Neural cell (in vitro differentiated cells): ENCODE results near the gene RPS5. TPM values are rescaled to one million over a fixed set of nuclear protein-coding genes. Genes with fewer than 3 reads are reported as not detected.
A peak's percentile ranks its signal among the peaks of the same experiment; 100 is the strongest.
"Not testable (repeated sequence)": the region's sequence is repeated elsewhere in the genome, so short reads cannot be mapped to it uniquely, and the experiment has no call there.

Source experiments
- H2AFZ ChIP-seq: fragments of 200-600, 300-800 bp; sonication (generic), shearing (Covaris generic); 2 replicates; pipeline ENCODE4 v1.6.0; 2014; ENCODE audit warnings: low read depth, mild to moderate bottlenecking, antibody characterized with exemption, low read length, moderate library complexity
- H3F3A ChIP-seq: fragments of 200-600 bp; shearing (Covaris generic); 2 replicates; pipeline ENCODE4 v1.6.1; 2016; ENCODE audit warnings: mild to moderate bottlenecking, moderate library complexity, mixed read lengths, antibody characterized with exemption, low read length; ENCODE audit not compliant: insufficient read depth, poor library complexity, severe bottlenecking
- H3K27ac ChIP-seq: fragments of 200-600, 300-800 bp; sonication (generic), shearing (Covaris generic); 2 replicates; pipeline ENCODE4 v1.5.1; 2014; ENCODE audit warnings: mild to moderate bottlenecking, low read length, moderate library complexity
- H3K27me3 ChIP-seq: fragments of 300-800, 200-600 bp; sonication (generic), shearing (Covaris generic); 2 replicates; pipeline ENCODE4 v1.6.0; 2014; ENCODE audit warnings: mild to moderate bottlenecking, low read depth, low read length, moderate library complexity; ENCODE audit not compliant: insufficient read depth
- H3K36me3 ChIP-seq: fragments of 300-800, 200-600 bp; sonication (generic), shearing (Covaris generic); 2 replicates; pipeline ENCODE4 v1.5.1; 2014; ENCODE audit warnings: mild to moderate bottlenecking, antibody characterized with exemption, low read length, moderate library complexity; ENCODE audit not compliant: insufficient read depth
- H3K4me2 ChIP-seq: fragments of 300-800, 200-600 bp; sonication (generic), shearing (Covaris generic); 2 replicates; pipeline ENCODE4 v1.6.0; 2014; ENCODE audit warnings: mild to moderate bottlenecking, low read length
- H3K4me3 ChIP-seq: fragments of 300-800, 200-600 bp; sonication (generic), shearing (Covaris generic); 2 replicates; pipeline ENCODE4 v1.5.1; 2014; ENCODE audit warnings: mild to moderate bottlenecking, low read length, moderate library complexity
- H3K79me2 ChIP-seq: fragments of 200-600 bp; shearing (Covaris generic); replicated peaks from 2 replicates; pipeline ENCODE4 v1.6.0; 2014; ENCODE audit warnings: mild to moderate bottlenecking, low read length, moderate library complexity; ENCODE audit not compliant: insufficient read depth
- H3K9ac ChIP-seq: fragments of 300-800, 200-600 bp; sonication (generic), shearing (Covaris generic); 2 replicates; pipeline ENCODE4 v1.6.1; 2016; ENCODE audit warnings: mild to moderate bottlenecking, low read length, mixed read lengths
- H3K9me2 ChIP-seq: fragments of 200-600 bp; shearing (Covaris generic); 2 replicates; pipeline ENCODE4 v1.6.1; 2016; ENCODE audit warnings: mild to moderate bottlenecking, low read length, mixed read lengths; ENCODE audit not compliant: insufficient read depth
- H3K9me3 ChIP-seq: fragments of 200-600, 300-800 bp; sonication (generic), shearing (Covaris generic); 2 replicates; pipeline ENCODE4 v1.6.1; 2016; ENCODE audit warnings: mild to moderate bottlenecking, mixed run types, low read length, moderate library complexity, mixed read lengths
- H4K20me1 ChIP-seq: fragments of 200-600 bp; shearing (Covaris generic); 2 replicates; pipeline ENCODE4 v1.6.1; 2016; ENCODE audit warnings: mild to moderate bottlenecking, mixed run types; ENCODE audit not compliant: insufficient read depth
- EP300 ChIP-seq: fragments of 450-650 bp; conservative IDR thresholded peaks from 2 replicates; pipeline ENCODE4 v1.6.1; 2014; ENCODE audit warnings: antibody characterized with exemption, mild to moderate bottlenecking, moderate library complexity; ENCODE audit not compliant: poor library complexity, severe bottlenecking
- EZH2 ChIP-seq: fragments of 200-600, 300-800 bp; shearing (Covaris generic), sonication (generic); IDR thresholded peaks from 2 replicates; pipeline ENCODE4 v1.6.1; 2014; ENCODE audit warnings: antibody characterized with exemption, low read length, borderline replicate concordance, mild to moderate bottlenecking; ENCODE audit not compliant: insufficient read depth, poor library complexity, severe bottlenecking
- MXI1 ChIP-seq: fragments of 450-650 bp; conservative IDR thresholded peaks from 2 replicates; pipeline ENCODE4 v1.6.1; 2014; ENCODE audit warnings: antibody characterized with exemption, mild to moderate bottlenecking; ENCODE audit not compliant: poor library complexity, severe bottlenecking
- POLR2AphosphoS5 ChIP-seq: IDR thresholded peaks from 2 replicates; pipeline ENCODE4 v1.6.1; 2012
- RAD21 ChIP-seq: fragments of 450-650 bp; conservative IDR thresholded peaks from 2 replicates; pipeline ENCODE4 v1.6.1; 2014; ENCODE audit warnings: antibody characterized with exemption, mild to moderate bottlenecking, moderate library complexity
- SMC3 ChIP-seq: fragments of 450-650 bp; conservative IDR thresholded peaks from 2 replicates; pipeline ENCODE4 v1.6.1; 2014; ENCODE audit warnings: antibody characterized with exemption, mild to moderate bottlenecking, moderate library complexity; ENCODE audit not compliant: poor library complexity
- TAF1 ChIP-seq: IDR thresholded peaks from 2 replicates; pipeline ENCODE4 v1.6.1; 2012; ENCODE audit warnings: low read depth
- polyA plus RNA-seq: library from polyadenylated mRNA; depleted of rRNA; stranded (reverse); fragments of >200 nt; gene quantifications from 2 replicates; pipeline ENCODE4 v1.2.3, GENCODE V29; 2014
- TF ChIP-seq, protein P1 (sequence below): IDR thresholded peaks from 2 replicates; pipeline ENCODE4 v1.6.1; 2012; ENCODE audit warnings: borderline replicate concordance
- TF ChIP-seq, protein P2 (sequence below): fragments of 450-650 bp; IDR thresholded peaks from 2 replicates; pipeline ENCODE4 v1.5.1; 2014; ENCODE audit warnings: antibody characterized with exemption, mild to moderate bottlenecking, moderate library complexity; ENCODE audit not compliant: poor library complexity, severe bottlenecking

The RPS5 gene
- polyA plus RNA-seq, 1 donor from 2014 or later = 1,514 TPM

DNA sequence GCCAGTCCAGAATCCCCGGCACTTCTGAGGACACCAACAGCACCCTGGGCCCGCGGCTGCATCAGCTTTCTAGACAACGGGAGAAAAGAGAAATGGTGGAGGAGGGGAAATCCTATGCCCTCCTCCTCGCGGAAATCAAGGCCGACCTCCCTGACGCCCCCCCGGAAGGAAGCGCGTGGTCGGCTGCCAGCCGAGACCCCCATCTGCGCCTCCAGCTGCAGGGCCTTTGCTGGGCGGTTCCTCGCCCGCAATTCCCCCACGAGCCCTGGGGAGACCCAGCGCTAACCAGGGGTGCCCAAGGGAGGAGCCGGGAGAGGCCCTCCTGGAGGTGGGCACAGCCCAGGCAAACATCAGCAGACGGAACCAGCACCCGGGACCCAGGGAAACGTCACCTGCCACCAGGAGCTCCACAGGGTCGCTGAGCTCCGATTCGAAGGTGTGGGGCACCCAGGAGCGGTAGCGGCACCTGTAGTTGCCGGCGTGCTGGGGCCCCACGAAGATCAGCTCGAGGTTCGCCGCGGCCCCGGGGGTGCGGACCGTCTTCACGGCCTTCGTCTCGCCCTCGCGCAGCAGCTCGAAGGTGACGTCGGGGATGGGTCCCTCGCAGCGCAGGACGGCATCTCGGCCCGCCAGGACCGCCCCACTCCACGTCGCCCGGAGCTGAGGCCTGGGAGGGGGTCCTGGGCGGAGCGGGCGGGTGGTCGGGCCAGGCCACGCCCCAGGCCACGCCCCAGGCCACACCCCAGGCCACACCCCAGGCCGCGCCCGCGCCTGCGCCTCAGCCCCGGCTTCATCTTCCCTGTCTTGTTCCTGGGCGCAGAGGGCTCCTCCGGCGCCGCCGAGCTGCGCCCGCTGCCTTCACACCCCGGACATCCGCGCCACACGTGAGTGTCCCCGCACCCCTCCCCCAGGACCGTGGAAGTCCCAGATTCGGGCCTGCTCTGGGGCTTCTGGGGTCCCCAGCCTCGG is 39.8 kb upstream of the RPS5 start:
- Histone ChIP-seq H3K79me2 (peaks cover 5% of the 10 kb centered on the region), H3K27me3 (no peaks in the 10 kb centered on the region)

DNA sequence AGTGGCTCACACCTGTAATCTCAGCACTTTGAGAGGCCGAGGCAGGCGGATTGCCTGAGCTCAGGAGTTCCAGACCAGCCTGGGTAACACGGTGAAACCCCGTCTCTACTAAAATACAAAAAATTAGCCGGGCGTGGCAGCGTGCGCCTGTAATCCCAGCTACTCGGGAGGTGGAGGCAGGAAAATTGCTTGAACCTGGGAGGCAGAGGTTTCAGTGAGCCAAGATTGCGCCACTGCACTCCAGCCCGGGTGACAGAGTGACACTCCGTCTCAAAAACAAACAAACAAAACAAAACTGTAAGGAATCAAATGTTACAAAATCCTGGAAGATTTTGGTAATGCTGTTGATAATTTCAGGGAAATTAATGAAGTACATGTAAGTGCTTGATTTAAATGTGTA is 39.0 kb upstream of the RPS5 start:
- peak overlapping the region; percentile 66 for H3K9ac ChIP-seq
- not testable (repeated sequence) for H4K20me1 ChIP-seq, H3F3A ChIP-seq, H3K9me3 ChIP-seq, H3K9me2 ChIP-seq, H3K79me2 ChIP-seq, H3K36me3 ChIP-seq, H2AFZ ChIP-seq, H3K27me3 ChIP-seq, H3K27ac ChIP-seq
- peak overlapping the region; percentile 51 for H3K4me2 ChIP-seq
- peak overlapping the region; percentile 72 for H3K4me3 ChIP-seq

More for the DNA sequence above, 39.8 kb upstream of the RPS5 start:
- no peaks in the 10 kb centered on the region for H4K20me1 ChIP-seq
- H3K9me2 ChIP-seq = no peaks in the 10 kb centered on the region
- H3K36me3 ChIP-seq = no peaks in the 10 kb centered on the region
- peak overlapping the region; percentile 72 for H3K4me3 ChIP-seq
- peak overlapping the region; percentile 66 for H3K9ac ChIP-seq
- H2AFZ ChIP-seq = no peak overlapping the region
- H3K4me2 ChIP-seq = peak overlapping the region; percentile 51
- H3K9me3 ChIP-seq = no peaks in the 10 kb centered on the region
- no peak overlapping the region for H3K27ac ChIP-seq
- H3F3A ChIP-seq = no peaks in the 10 kb centered on the region
- peak; percentile 66 for TF ChIP-seq MXI1
- peak; percentile 52 for TF ChIP-seq POLR2AphosphoS5
- no peak for TF ChIP-seq EP300
- TF ChIP-seq TAF1 = no peak
- peak; percentile 14 for TF ChIP-seq RAD21
- TF ChIP-seq, protein P1, sequence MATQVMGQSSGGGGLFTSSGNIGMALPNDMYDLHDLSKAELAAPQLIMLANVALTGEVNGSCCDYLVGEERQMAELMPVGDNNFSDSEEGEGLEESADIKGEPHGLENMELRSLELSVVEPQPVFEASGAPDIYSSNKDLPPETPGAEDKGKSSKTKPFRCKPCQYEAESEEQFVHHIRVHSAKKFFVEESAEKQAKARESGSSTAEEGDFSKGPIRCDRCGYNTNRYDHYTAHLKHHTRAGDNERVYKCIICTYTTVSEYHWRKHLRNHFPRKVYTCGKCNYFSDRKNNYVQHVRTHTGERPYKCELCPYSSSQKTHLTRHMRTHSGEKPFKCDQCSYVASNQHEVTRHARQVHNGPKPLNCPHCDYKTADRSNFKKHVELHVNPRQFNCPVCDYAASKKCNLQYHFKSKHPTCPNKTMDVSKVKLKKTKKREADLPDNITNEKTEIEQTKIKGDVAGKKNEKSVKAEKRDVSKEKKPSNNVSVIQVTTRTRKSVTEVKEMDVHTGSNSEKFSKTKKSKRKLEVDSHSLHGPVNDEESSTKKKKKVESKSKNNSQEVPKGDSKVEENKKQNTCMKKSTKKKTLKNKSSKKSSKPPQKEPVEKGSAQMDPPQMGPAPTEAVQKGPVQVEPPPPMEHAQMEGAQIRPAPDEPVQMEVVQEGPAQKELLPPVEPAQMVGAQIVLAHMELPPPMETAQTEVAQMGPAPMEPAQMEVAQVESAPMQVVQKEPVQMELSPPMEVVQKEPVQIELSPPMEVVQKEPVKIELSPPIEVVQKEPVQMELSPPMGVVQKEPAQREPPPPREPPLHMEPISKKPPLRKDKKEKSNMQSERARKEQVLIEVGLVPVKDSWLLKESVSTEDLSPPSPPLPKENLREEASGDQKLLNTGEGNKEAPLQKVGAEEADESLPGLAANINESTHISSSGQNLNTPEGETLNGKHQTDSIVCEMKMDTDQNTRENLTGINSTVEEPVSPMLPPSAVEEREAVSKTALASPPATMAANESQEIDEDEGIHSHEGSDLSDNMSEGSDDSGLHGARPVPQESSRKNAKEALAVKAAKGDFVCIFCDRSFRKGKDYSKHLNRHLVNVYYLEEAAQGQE = no peak
- TF ChIP-seq SMC3 = peak; percentile 22
- TF ChIP-seq, protein P2, sequence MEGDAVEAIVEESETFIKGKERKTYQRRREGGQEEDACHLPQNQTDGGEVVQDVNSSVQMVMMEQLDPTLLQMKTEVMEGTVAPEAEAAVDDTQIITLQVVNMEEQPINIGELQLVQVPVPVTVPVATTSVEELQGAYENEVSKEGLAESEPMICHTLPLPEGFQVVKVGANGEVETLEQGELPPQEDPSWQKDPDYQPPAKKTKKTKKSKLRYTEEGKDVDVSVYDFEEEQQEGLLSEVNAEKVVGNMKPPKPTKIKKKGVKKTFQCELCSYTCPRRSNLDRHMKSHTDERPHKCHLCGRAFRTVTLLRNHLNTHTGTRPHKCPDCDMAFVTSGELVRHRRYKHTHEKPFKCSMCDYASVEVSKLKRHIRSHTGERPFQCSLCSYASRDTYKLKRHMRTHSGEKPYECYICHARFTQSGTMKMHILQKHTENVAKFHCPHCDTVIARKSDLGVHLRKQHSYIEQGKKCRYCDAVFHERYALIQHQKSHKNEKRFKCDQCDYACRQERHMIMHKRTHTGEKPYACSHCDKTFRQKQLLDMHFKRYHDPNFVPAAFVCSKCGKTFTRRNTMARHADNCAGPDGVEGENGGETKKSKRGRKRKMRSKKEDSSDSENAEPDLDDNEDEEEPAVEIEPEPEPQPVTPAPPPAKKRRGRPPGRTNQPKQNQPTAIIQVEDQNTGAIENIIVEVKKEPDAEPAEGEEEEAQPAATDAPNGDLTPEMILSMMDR = no peak
- TF ChIP-seq EZH2 = no peak
